Measurements from ENCODE around the gene DSC2. TPM values are rescaled to one million over a fixed set of nuclear protein-coding genes. Genes with fewer than 3 reads are reported as not detected.

Gene DSC2
- total and polyA plus RNA-seq, 10 donors = 0.90 to 18.7 (median 12.8) TPM

GRCh38 chr18:31057051-31057450 lies 45.2 kb downstream of the DSC2 start:
- Histone ChIP-seq H3K4me1 (no peaks in the 10 kb centered on the region), H3K4me3 (no peak overlapping the region), H3K36me3 (no peaks in the 10 kb centered on the region), H3K27ac (no peak overlapping the region), H3K9me3 (peaks cover 0 to 9% (median 2%) of the 10 kb centered on the region in 8 donors), H3K27me3 (replicated peaks in 1 of 7) (no peaks in the 10 kb centered on the region)
- intact Hi-C loops (cut with DNase I; ENCODE audit: low total_unique reads) = no loop called here
- 65 to 80% (median 68%) methylated on average over 5 of the region's 5 CpGs for WGBS, 5 donors
- DNase-seq = no peak
- TF ChIP-seq POLR2A (IDR thresholded peaks at IDR 0.05) (no peak), CTCF (IDR thresholded peaks at IDR 0.05 in 8 of 11, conservative IDR thresholded peaks at IDR 0.05 in 3 of 11) (no peak), POLR2AphosphoS5 (IDR thresholded peaks at IDR 0.05) (no peak)

GRCh38 chr18:31056296-31056695 lies 45.9 kb downstream of the DSC2 start:
- WGBS, 5 donors = 68 to 75% (median 75%) methylated on average over 2 of the region's 2 CpGs
- intact Hi-C loops (cut with DNase I; ENCODE audit: low total_unique reads) = no loop called here
- DNase-seq = no peak

DNA sequence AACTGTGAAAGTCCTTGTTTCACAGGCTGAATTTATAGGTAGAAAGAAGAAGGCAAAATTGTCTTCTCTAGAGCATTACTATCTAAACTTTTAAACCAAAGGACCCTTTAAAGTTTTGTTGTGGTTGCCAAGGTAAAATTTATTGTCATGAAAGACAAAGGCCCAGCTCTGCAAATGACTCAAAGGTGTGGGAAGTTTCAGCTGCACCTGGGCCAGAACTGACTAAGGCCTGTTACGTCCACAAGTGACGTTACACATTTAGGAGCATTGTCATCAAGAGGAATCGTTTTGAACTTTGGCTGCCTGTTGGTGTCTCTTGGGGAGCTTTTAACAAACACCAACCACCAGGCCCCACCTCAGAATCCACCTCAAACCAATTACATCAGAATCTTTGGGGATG lies 51.6 kb downstream of the DSC2 start:
- no peak for DNase-seq
- Histone ChIP-seq H3K4me1 (no peaks in the 10 kb centered on the region), H3K4me3 (no peak overlapping the region), H3K36me3 (no peaks in the 10 kb centered on the region), H3K27ac (no peak overlapping the region), H3K27me3 (replicated peaks in 1 of 7) (no peaks in the 10 kb centered on the region), H3K9me3 (peaks cover 0 to 9% (median 2%) of the 10 kb centered on the region in 8 donors)
- WGBS, 5 donors = 79 to 86% (median 81%) methylated on average over 3 of the region's 3 CpGs
- TF ChIP-seq POLR2A (IDR thresholded peaks at IDR 0.05) (no peak), POLR2AphosphoS5 (IDR thresholded peaks at IDR 0.05) (no peak), CTCF (IDR thresholded peaks at IDR 0.05 in 8 of 11, conservative IDR thresholded peaks at IDR 0.05 in 3 of 11) (no peak)
- intact Hi-C loops (cut with DNase I; ENCODE audit: low total_unique reads) = no loop called here

More at GRCh38 chr18:31056296-31056695, 45.9 kb downstream of the DSC2 start:
- Histone ChIP-seq H3K4me3 (no peak overlapping the region), H3K4me1 (no peaks in the 10 kb centered on the region), H3K9me3 (peaks cover 0 to 9% (median 2%) of the 10 kb centered on the region in 8 donors), H3K36me3 (no peaks in the 10 kb centered on the region), H3K27me3 (replicated peaks in 1 of 7) (no peaks in the 10 kb centered on the region), H3K27ac (no peak overlapping the region)
- TF ChIP-seq POLR2A (IDR thresholded peaks at IDR 0.05) (no peak), POLR2AphosphoS5 (IDR thresholded peaks at IDR 0.05) (no peak), CTCF (IDR thresholded peaks at IDR 0.05 in 8 of 11, conservative IDR thresholded peaks at IDR 0.05 in 3 of 11) (no peak)

DNA sequence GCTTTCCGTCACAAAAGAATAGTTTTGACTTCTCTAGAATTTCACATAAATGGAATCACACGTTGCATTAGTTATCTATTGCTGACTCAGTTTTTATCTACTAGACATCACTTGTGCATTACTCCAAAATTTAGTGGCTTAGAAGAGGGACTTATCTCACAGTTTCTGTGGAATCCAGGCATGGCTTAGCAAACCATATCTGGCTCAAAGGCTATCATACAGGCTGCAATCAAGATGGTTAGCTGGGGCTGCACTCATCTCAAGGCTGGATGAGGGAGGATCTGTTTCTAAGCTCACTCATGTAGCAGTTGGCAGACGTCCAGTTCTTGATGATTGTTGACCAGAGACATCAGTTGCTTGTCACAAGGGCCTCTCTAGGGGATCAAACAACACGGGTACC lies 53.0 kb downstream of the DSC2 start:
- Histone ChIP-seq H3K9me3 (peaks cover 0 to 9% (median 2%) of the 10 kb centered on the region in 8 donors), H3K27me3 (replicated peaks in 1 of 7) (peaks cover 0 to 6% (median 0%) of the 10 kb centered on the region in 7 donors), H3K27ac (no peak overlapping the region), H3K4me3 (no peak overlapping the region), H3K36me3 (no peaks in the 10 kb centered on the region), H3K4me1 (no peaks in the 10 kb centered on the region)
- intact Hi-C loops (cut with DNase I; ENCODE audit: low total_unique reads) = no loop called here
- DNase-seq = no peak
- TF ChIP-seq POLR2AphosphoS5 (IDR thresholded peaks at IDR 0.05) (no peak), CTCF (IDR thresholded peaks at IDR 0.05 in 8 of 11, conservative IDR thresholded peaks at IDR 0.05 in 3 of 11) (no peak), POLR2A (IDR thresholded peaks at IDR 0.05) (no peak)
- WGBS, 5 donors = 51 to 74% (median 66%) methylated on average over 4 of the region's 4 CpGs
